Adipocyte (in vitro differentiated cells): ENCODE measurements around the gene TSPAN33.
"Not testable (repeated sequence)": the region's sequence is repeated elsewhere in the genome, so short reads cannot be mapped to it uniquely, and the experiment has no call there.

Source experiments
- DNase-seq: peaks from one replicate; pipeline ENCODE4 v3.0.0-alpha.2; 2015; ENCODE audit warnings: low read depth
- H3K27me3 ChIP-seq: replicated peaks from 2 replicates; pipeline ENCODE4 v1.7.0; 2013; ENCODE audit warnings: mild to moderate bottlenecking, low read length, moderate library complexity; ENCODE audit not compliant: control insufficient read depth, insufficient read depth
- H3K36me3 ChIP-seq: 2 replicates; pipeline ENCODE4 v1.7.0; 2013; ENCODE audit warnings: low read length, mild to moderate bottlenecking, moderate library complexity; ENCODE audit not compliant: control insufficient read depth, insufficient read depth, severe bottlenecking
- H3K4me1 ChIP-seq: 2 replicates; pipeline ENCODE4 v1.7.0; 2013; ENCODE audit warnings: mild to moderate bottlenecking, low read length, moderate library complexity; ENCODE audit not compliant: control insufficient read depth, insufficient read depth
- H3K4me3 ChIP-seq: 2 replicates; pipeline ENCODE4 v1.7.0; 2013; ENCODE audit warnings: mild to moderate bottlenecking, low read length, moderate library complexity
- H3K9ac ChIP-seq: 2 replicates; pipeline ENCODE4 v1.7.0; 2013; ENCODE audit warnings: mild to moderate bottlenecking, low read length, moderate library complexity
- H3K9me3 ChIP-seq: 2 replicates; pipeline ENCODE4 v1.7.0; 2013; ENCODE audit warnings: mild to moderate bottlenecking, low read length, moderate library complexity; ENCODE audit not compliant: control insufficient read depth

Gene TSPAN33

DNA sequence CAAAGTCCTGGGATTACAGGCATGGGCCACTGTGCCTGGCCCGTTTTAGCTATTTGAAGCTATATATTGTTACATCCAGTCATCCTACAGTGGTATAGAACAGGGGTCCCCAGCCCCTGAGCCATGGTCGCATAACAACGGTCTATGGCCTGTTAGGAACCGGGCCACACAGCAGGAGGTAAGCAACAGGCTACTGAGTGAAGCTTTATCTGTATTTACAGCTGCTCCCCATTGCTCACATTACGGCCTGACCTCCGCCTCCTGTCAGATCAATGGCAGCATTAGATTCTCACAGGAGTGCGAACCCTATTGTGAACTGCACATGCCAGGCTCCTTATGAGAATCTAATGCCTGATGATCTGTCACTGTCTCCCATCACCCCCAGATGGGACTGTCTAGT lies 26.3 kb upstream of the TSPAN33 start:
- Histone ChIP-seq H3K27me3 (peaks cover 10% of the 10 kb centered on the region), H3K36me3 (no peaks in the 10 kb centered on the region), H3K9me3 (peaks cover 21% of the 10 kb centered on the region), H3K4me3 (no peak overlapping the region), H3K4me1 (peaks cover 5% of the 10 kb centered on the region), H3K9ac (no peak overlapping the region)
- DNase-seq: no peak

- peaks cover 5% of the 10 kb centered on the region for H3K4me1 ChIP-seq
- no peak overlapping the region for H3K9ac ChIP-seq
- H3K36me3 ChIP-seq: no peaks in the 10 kb centered on the region
- peaks cover 13% of the 10 kb centered on the region for H3K27me3 ChIP-seq
- DNase-seq: no peak
- no peak overlapping the region for H3K4me3 ChIP-seq
- peaks cover 21% of the 10 kb centered on the region for H3K9me3 ChIP-seq
Measured at GRCh38 chr7:129118976-129119375, 25.5 kb upstream of the TSPAN33 start.

DNA sequence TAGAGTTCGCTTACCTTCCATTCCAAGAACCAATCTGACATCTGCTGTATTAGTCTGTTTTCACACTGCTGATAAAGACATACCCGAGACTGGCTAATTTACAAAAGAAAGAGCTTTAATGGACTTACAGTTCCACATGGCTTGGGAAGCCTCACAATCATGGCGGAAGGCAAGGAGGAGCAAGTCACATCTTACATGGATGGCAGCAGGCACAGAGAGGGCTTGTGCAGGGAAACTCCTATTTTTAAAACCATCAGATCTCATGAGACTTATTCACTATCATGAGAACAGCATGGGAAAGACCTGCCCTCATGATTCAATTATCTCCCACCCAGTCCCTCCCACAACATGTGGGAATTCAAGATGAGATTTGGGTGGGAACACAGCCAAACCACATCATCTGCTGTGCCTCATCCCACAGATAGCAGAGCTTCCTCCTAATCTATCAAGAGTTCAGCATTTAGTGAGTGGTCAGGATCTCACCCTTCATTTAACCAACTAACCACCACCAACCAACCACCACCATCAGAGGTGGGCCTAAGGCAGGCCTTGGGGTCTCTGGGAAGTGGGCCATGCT lies 22.9 kb upstream of the TSPAN33 start:
- H3K9me3 ChIP-seq: peaks cover 13% of the 10 kb centered on the region
- not testable (repeated sequence) for H3K4me1 ChIP-seq, H3K36me3 ChIP-seq, H3K4me3 ChIP-seq, H3K9ac ChIP-seq, DNase-seq
- peaks cover 26% of the 10 kb centered on the region for H3K27me3 ChIP-seq

GRCh38 chr7:129122078-129122750 lies 22.3 kb upstream of the TSPAN33 start:
- no peak for DNase-seq
- H3K36me3 ChIP-seq: no peaks in the 10 kb centered on the region
- H3K9ac ChIP-seq: no peak overlapping the region
- peaks cover 13% of the 10 kb centered on the region for H3K9me3 ChIP-seq
- H3K4me3 ChIP-seq: no peak overlapping the region
- peaks cover 5% of the 10 kb centered on the region for H3K4me1 ChIP-seq
- peaks cover 31% of the 10 kb centered on the region for H3K27me3 ChIP-seq

- Histone ChIP-seq H3K9ac (no peak overlapping the region), H3K9me3 (peaks cover 13% of the 10 kb centered on the region), H3K4me3 (no peak overlapping the region), H3K4me1 (peaks cover 5% of the 10 kb centered on the region), H3K27me3 (peaks cover 31% of the 10 kb centered on the region), H3K36me3 (no peaks in the 10 kb centered on the region)
- no peak for DNase-seq
Measured at GRCh38 chr7:129122751-129123509, 21.6 kb upstream of the TSPAN33 start.

DNA sequence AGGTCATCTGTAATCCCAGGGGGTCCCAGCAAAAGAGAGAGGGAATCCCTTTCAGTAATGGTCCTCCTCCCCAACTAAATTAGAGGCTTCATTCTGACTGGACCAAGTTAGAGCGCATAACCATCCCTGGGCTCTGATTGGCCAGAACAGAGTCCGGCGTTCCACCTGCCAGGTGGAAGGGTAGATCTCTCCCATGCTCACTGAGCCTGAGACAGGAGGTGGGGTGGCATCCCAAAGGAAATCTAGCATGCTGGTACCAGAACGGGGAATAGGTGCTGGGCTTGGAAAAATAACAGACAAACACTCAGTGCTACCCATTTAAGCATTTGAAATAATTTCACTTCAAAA lies 21.0 kb upstream of the TSPAN33 start:
- H3K4me1 ChIP-seq: peaks cover 5% of the 10 kb centered on the region
- DNase-seq: no peak
- H3K36me3 ChIP-seq: no peaks in the 10 kb centered on the region
- peaks cover 31% of the 10 kb centered on the region for H3K27me3 ChIP-seq
- H3K9me3 ChIP-seq: peaks cover 13% of the 10 kb centered on the region
- H3K4me3 ChIP-seq: no peak overlapping the region
- no peak overlapping the region for H3K9ac ChIP-seq

DNA sequence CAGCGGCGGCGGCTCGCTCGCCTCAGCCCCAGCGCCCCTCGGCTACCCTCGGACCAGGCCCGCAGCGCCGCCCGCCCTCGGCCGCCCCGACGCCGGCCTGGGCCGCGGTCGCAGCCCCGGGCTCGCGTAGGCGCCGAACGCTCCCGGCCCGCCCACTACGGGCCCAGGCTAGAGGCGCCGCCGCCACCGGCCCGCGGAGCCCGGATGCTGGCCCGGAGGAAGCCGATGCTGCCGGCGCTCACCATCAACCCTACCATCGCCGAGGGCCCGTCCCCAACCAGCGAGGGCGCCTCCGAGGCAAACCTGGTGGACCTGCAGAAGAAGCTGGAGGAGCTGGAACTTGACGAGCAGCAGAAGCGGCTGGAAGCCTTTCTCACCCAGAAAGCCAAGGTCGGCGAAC lies 18.2 kb upstream of the TSPAN33 start:
- Histone ChIP-seq H3K4me1 (peaks cover 5% of the 10 kb centered on the region), H3K36me3 (no peaks in the 10 kb centered on the region), H3K4me3 (no peak overlapping the region), H3K27me3 (peaks cover 34% of the 10 kb centered on the region), H3K9me3 (peaks cover 2% of the 10 kb centered on the region), H3K9ac (no peak overlapping the region)
- DNase-seq: no peak

DNA sequence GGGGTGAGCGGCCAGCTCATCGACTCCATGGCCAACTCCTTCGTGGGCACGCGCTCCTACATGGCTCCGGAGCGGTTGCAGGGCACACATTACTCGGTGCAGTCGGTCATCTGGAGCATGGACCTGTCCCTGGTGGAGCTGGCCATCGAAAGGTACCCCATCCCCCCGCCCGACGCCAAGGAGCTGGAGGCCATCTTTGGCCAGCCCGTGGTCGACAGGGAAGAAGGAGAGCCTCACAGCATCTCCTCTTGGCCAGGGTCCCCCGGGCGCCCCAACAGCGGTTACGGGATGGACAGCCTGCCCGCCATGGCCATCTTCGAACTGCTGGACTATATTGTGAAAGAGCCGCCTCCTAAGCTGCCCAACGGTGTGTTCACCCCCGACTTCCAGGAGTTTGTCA lies 17.4 kb upstream of the TSPAN33 start:
- Histone ChIP-seq H3K36me3 (no peaks in the 10 kb centered on the region), H3K27me3 (peaks cover 35% of the 10 kb centered on the region), H3K4me3 (no peak overlapping the region), H3K9me3 (no peaks in the 10 kb centered on the region), H3K4me1 (peaks cover 5% of the 10 kb centered on the region), H3K9ac (no peak overlapping the region)
- DNase-seq: no peak

DNA sequence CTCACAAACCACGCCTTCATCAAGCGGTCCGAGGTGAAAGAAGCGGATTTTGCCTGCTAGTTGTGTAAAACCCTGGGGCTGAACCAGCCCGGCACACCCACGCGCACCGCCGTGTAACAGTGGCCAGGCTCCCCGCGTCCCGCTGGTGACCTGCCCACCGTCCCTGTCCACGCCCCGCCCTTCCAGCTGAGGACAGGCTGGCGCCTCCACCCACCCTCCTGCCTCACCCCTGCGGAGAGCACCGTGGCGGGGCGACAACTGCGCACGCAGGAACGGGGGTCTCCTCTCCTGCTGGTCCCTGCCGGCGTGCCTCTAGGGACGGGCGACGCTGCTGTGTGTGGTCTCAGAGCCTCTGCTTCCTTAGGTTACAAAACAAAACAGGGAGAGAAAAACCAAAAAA lies 16.9 kb upstream of the TSPAN33 start:
- no peak for DNase-seq
- no peaks in the 10 kb centered on the region for H3K36me3 ChIP-seq
- peaks cover 39% of the 10 kb centered on the region for H3K27me3 ChIP-seq
- no peak overlapping the region for H3K9ac ChIP-seq
- H3K4me1 ChIP-seq: peaks cover under 1% of the 10 kb centered on the region
- no peaks in the 10 kb centered on the region for H3K9me3 ChIP-seq
- H3K4me3 ChIP-seq: no peak overlapping the region

DNA sequence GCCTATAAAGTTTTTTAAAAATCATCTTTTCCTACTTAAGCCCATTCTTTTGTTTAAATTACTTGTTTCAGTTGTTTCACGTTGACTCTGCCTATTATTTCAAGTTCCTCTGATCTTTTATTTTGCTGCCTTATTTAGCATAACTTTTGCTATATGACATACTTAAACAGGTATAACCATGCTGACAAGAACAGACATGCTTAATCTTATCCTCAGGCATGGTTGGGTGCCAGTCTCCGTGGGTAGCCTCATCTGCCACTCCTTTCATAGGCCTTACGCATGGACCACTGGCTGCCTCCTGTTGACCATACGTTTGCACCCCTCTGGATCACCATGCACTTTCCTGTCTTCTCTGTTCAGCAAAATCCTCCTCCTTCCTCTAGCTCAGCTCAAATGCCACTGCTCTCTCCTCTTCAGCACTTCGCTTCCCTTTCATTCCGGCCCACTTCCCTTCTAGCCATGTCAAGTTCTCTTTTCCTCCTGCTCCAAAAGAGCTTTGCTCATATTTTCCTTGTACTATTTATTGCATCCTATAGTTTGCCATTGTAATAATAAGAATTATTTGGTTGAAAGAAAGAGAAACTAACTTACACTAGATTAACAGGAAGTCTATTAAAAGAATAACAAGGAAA lies 10.0 kb upstream of the TSPAN33 start:
- Histone ChIP-seq H3K4me1 (no peaks in the 10 kb centered on the region), H3K36me3 (no peaks in the 10 kb centered on the region), H3K4me3 (no peak overlapping the region), H3K27me3 (peaks cover 36% of the 10 kb centered on the region), H3K9me3 (no peaks in the 10 kb centered on the region), H3K9ac (no peak overlapping the region)
- no peak for DNase-seq

DNA sequence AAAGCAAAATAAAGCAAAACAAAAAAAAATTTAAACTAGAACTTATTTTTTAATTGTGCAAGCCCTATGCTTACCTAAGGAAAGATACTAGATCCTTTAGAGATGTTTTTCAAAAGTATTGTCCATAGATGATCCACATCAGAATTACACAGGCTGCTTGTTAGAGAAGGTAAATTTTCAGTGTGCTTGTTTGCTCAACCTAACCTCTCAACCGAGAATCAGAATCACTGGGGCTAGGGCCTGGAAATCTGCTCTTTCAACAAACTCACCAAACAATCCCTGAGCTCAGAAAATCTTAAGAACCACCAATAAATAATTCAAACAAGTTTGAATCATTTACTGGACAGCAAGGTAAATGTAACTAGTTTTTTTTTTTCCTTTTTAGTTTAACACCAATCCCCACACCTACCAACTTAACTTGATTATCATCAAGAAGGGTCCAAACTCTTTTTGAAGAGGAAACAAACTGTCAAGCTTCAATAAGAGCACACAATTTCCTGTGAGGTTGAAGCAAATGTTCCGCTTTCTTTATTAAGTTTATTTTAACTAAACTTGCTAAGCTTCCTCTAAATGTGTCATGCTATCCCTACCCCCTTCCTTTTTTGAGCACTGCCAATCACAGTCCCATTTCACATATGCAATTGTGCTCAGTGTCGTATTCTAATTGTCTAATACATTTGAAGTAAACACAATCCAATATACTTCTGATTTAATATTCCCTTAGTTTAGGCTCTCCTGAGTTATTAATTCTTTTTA lies 7.4 kb upstream of the TSPAN33 start:
- Histone ChIP-seq H3K4me1 (no peaks in the 10 kb centered on the region), H3K36me3 (no peaks in the 10 kb centered on the region), H3K4me3 (no peak overlapping the region), H3K27me3 (peaks cover 40% of the 10 kb centered on the region), H3K9ac (no peak overlapping the region), H3K9me3 (no peaks in the 10 kb centered on the region)
- DNase-seq: no peak
